Lower leg skin (tissue), 4 donors: ENCODE data around the gene REV3L. TPM values are rescaled to one million over a fixed set of nuclear protein-coding genes. Genes with fewer than 3 reads are reported as not detected.

Experiments
- DNase-seq, 2 donors: peaks; one replicate each; pipeline ENCODE4 v3.0.0-alpha.2; 2019; ENCODE audit warnings: low spot score in 2 of 2
- H3K4me3 ChIP-seq: fragments of 200-600 bp; sonication (generic); 2 replicates; pipeline ENCODE4 v1.5.1; 2017; ENCODE audit warnings: mild to moderate bottlenecking, low read depth; ENCODE audit not compliant: poor library complexity, severe bottlenecking
- POLR2A ChIP-seq, 2 donors: fragments of 450-650 bp; IDR thresholded peaks; one replicate each; pipeline ENCODE4 v1.6.1; 2016 to 2017; ENCODE audit warnings: antibody characterized with exemption in 2 of 2, mild to moderate bottlenecking in 1 of 2, moderate library complexity in 1 of 2
- WGBS, 2 donors: methylation state at CpG; one replicate each; pipeline ENCODE4 v1.1.5; 2018; 5-methylcytosine and 5-hydroxymethylcytosine counted together
- intact Hi-C: fragments of 100-400 bp; cut with DNase I; formaldehyde crosslinking; loops from one replicate; pipeline ENCODE4 v1.15.0; 2023; ENCODE audit warnings: low total_unique reads
- total RNA-seq, 4 donors: library from RNA; depleted of rRNA; stranded (reverse); fragments of >200 nt; gene quantifications; one replicate each; pipeline ENCODE4 v1.1.0, GENCODE V29; 2016
- TF ChIP-seq, protein P1 (sequence below), 3 donors: fragments of 450-650 bp; IDR thresholded peaks; one replicate each; pipeline ENCODE4 v1.5.1; 2016; ENCODE audit warnings: antibody characterized with exemption in 3 of 3, mild to moderate bottlenecking in 3 of 3, moderate library complexity in 2 of 3

REV3L gene
- total RNA-seq, 4 donors from 2014 or later: 25.9 to 45.9 (median 28.6) TPM

DNA sequence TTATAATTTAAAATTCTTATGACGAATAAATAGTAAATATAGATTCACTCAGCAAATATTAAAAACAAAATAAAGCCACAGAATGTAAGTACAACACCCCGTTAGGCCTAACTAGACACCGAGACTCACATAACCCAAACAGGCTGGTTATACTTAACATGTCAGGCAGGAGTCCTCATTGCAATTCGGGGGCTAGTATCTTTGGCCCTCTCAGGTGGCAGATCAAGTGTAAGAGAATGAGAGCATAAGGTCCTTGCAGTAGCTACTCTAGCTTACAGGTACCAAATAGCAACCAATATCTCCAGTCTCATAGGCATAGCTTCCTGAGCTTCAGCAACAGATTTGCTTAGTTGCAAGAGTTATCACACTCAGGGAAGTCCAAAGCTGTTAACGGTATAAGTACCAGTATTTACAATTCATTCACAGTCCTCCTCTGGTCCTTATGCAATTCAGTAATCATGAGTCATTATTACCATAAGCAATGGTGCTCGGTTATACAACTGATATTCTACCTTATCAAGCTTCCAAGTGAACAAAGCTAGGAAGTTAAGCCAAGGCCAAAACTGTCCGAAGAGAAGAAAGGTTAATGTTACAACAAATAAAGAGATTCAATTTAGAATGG, 20.1 kb downstream of the REV3L start:
- 69 to 71% methylated on average over 7 of the region's 7 CpGs for WGBS, 2 donors
- no peak for TF ChIP-seq POLR2A (IDR thresholded peaks at IDR 0.05)
- TF ChIP-seq, protein P1, sequence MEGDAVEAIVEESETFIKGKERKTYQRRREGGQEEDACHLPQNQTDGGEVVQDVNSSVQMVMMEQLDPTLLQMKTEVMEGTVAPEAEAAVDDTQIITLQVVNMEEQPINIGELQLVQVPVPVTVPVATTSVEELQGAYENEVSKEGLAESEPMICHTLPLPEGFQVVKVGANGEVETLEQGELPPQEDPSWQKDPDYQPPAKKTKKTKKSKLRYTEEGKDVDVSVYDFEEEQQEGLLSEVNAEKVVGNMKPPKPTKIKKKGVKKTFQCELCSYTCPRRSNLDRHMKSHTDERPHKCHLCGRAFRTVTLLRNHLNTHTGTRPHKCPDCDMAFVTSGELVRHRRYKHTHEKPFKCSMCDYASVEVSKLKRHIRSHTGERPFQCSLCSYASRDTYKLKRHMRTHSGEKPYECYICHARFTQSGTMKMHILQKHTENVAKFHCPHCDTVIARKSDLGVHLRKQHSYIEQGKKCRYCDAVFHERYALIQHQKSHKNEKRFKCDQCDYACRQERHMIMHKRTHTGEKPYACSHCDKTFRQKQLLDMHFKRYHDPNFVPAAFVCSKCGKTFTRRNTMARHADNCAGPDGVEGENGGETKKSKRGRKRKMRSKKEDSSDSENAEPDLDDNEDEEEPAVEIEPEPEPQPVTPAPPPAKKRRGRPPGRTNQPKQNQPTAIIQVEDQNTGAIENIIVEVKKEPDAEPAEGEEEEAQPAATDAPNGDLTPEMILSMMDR (IDR thresholded peaks at IDR 0.05): no peak
- intact Hi-C loops: no loop called here

DNA sequence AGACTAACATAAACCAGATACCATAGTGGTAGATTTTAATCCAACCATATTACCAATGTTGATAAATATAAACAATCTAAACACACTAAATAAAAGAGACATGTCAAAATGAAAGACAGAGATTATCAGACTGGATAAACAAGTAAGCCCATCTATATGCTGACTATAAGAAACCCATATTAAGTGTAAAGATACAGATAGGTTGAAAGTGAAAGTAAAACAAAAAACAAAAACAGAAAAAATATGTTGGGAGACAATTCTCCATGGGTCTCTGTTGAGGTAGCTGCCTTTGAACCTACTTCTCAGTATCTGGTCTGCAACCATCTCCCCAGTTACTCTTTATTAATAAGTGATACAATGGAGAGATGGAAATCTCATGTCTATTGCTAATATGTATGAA, 21.2 kb downstream of the REV3L start:
- TF ChIP-seq POLR2A (IDR thresholded peaks at IDR 0.05): no peak
- TF ChIP-seq, protein P1 (IDR thresholded peaks at IDR 0.05): no peak
- DNase-seq: no peak
- intact Hi-C loops: no loop called here
- H3K4me3 ChIP-seq: no peak overlapping the region

More for the DNA sequence above, 20.1 kb downstream of the REV3L start:
- H3K4me3 ChIP-seq: no peak overlapping the region
- no peak for DNase-seq

DNA sequence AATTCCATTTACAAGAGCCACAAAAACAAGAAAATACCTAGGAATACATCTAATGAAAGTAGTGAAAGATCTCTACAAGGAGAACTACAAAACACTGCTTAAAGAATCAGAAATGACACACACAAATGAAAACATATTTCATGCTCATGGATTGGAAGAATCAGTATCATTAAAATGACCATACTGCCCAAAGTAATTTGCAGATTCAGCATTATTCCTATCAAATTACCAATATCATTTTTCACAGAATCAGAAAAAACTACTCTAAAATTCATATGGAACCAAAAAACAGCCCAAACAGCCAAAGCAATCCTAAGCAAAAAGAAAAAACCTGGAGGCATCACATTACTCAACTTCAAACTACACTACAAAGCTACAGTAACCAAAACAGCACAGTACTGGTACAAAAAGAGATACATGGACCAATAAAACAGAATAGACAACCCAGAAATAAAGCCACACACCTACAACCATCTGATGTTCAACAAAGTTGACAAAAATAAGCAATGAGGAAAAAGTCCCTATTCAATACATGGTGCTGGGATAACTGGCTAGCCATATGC, 24.3 kb downstream of the REV3L start:
- intact Hi-C loops: no loop called here
- TF ChIP-seq, protein P1 (IDR thresholded peaks at IDR 0.05): no peak
- no peak for TF ChIP-seq POLR2A (IDR thresholded peaks at IDR 0.05)
- DNase-seq: no peak
- no peak overlapping the region for H3K4me3 ChIP-seq

DNA sequence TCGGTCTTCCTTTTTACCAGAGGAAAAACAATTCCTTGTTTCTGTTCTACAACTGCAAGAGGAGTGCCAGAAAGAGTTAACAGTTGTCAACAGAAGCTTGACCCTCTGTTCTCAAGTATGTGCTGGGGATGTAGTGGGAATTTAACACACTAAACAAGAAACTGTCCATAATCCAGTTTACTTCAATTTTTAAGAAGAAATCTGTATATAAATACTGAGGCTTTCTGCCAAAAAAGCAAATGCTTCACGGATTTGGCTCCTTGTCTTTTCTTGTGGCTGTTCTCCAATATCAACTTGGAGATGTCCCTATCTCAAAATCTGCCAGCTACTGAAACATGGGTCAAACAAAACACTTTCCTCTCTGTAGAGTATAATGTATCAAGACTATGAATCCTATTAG, 26.8 kb downstream of the REV3L start:
- intact Hi-C loops: no loop called here
- TF ChIP-seq, protein P1 (IDR thresholded peaks at IDR 0.05): no peak
- no peak for TF ChIP-seq POLR2A (IDR thresholded peaks at IDR 0.05)
- WGBS, 2 donors: 30 to 33% methylated on average over 2 of the region's 2 CpGs
- DNase-seq: no peak
- no peak overlapping the region for H3K4me3 ChIP-seq

DNA sequence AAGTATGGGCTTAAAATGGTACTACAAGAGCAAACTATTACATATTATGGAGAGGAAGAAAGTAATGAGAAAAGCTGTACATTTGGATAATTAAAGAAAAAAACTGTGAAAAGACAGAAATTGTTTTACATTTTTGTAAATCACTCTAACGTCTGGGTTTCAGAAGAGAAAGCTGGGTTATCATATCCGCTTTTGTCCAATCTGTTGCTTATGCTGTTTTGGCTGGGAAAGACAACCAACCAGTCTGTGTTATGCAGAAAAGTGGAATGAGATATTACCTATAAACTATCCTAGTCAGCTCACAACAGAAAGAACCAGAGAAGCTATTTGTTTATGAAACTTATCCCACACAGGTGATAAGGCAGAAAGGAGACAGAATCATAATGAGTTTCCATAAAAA, 32.4 kb downstream of the REV3L start:
- H3K4me3 ChIP-seq: no peak overlapping the region
- DNase-seq: no peak
- intact Hi-C loops: no loop called here
- TF ChIP-seq, protein P1 (IDR thresholded peaks at IDR 0.05): no peak
- TF ChIP-seq POLR2A (IDR thresholded peaks at IDR 0.05): no peak
- WGBS, 2 donors: 69 to 71% methylated on average over 2 of the region's 2 CpGs

DNA sequence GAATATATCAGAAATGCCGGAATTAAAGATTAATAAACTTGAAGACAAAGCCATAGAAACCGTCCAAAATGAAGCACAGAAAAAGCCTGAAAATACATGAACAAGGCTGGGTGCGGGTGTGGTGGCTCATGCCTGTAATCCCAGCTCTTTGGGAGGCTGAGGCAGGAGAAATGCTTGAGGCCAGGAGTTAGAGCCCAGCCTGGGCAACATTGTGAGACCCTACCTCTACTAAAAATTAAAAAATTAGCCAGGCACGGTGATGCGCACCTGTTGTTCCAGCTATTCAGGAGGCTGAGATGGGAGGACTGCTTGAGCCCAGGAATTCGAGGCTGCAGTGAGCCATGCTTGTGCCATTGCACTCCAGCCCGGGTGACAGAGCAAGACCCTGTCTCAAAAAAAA, 32.9 kb downstream of the REV3L start:
- WGBS, 2 donors: 94 to 95% methylated on average over 7 of the region's 7 CpGs
- DNase-seq: no peak
- no peak overlapping the region for H3K4me3 ChIP-seq
- TF ChIP-seq POLR2A (IDR thresholded peaks at IDR 0.05): no peak
- TF ChIP-seq, protein P1 (IDR thresholded peaks at IDR 0.05): no peak
- intact Hi-C loops: no loop called here
